HG03442 (cell line): ENCODE data around the gene CPD.

Source experiments
- ATAC-seq: cut with Tn5 transposase; IDR thresholded peaks from one replicate; pipeline ENCODE4 v1.9.1; 2021; ENCODE audit warnings: mild to moderate bottlenecking, moderate library complexity; ENCODE audit not compliant: unreplicated experiment

Gene CPD

GRCh38 chr17:30483159-30483558, 104.4 kb downstream of the CPD start:
- no peak for ATAC-seq

- ATAC-seq = no peak
Measured at GRCh38 chr17:30493780-30494179, 115.1 kb downstream of the CPD start.

GRCh38 chr17:30495586-30495985, 116.9 kb downstream of the CPD start:
- no peak for ATAC-seq

- ATAC-seq = no peak
Measured at GRCh38 chr17:30503558-30503957, 124.8 kb downstream of the CPD start.

GRCh38 chr17:30505868-30506417, 127.2 kb downstream of the CPD start:
- ATAC-seq = no peak

- ATAC-seq = no peak
Measured at GRCh38 chr17:30506481-30506880, 127.8 kb downstream of the CPD start.

GRCh38 chr17:30513346-30513745, 134.6 kb downstream of the CPD start:
- ATAC-seq = no peak

GRCh38 chr17:30514895-30515596, 136.3 kb downstream of the CPD start:
- ATAC-seq = no peak

GRCh38 chr17:30517786-30518185, 139.1 kb downstream of the CPD start:
- ATAC-seq = no peak

GRCh38 chr17:30519166-30519565, 140.4 kb downstream of the CPD start:
- ATAC-seq = no peak
